ENCODE measurements around the gene PPP4R4. TPM values are rescaled to one million over a fixed set of nuclear protein-coding genes. Genes with fewer than 3 reads are reported as not detected.

PPP4R4 gene
- polyA plus RNA-seq, 1 of the 3 experiments (the other 2 are of a cell fraction), result 2.5 TPM

- CTCF ChIA-PET, result no interaction called here
These were observed 133.4 kb downstream of the PPP4R4 start for GRCh38 chr14:94307410-94307992.

GRCh38 chr14:94309721-94310120, 135.6 kb downstream of the PPP4R4 start:
- ChIA-PET CTCF (no interaction called here), POLR2A (no interaction called here)
- no peak overlapping the region for H3K9ac ChIP-seq
- H3K4me2 ChIP-seq, result no peak overlapping the region
- H3K27ac ChIP-seq (ENCODE audit: low read depth in 2 of 2, low read length in 1 of 2), result no peak overlapping the region
- H4K20me1 ChIP-seq (ENCODE audit: insufficient read depth), result no peaks in the 10 kb centered on the region
- H3K4me3 ChIP-seq (ENCODE audit: low read depth in 2 of 2, low read length in 1 of 2), result no peak overlapping the region
- no peaks in the 10 kb centered on the region for H3K4me1 ChIP-seq (ENCODE audit: control insufficient read depth in 1 of 2, insufficient read depth in 2 of 2, low read depth in 1 of 2, low read length in 1 of 2)
- H2AFZ ChIP-seq (ENCODE audit: low read depth), result no peak overlapping the region
- no peaks in the 10 kb centered on the region for H3K36me3 ChIP-seq (replicated peaks in 1 of 2; ENCODE audit: control insufficient read depth in 1 of 2, insufficient read depth in 2 of 2, low read length in 1 of 2)
- no peaks in the 10 kb centered on the region for H3K27me3 ChIP-seq (ENCODE audit: insufficient read depth)
- H3K9me2 ChIP-seq, result no peaks in the 10 kb centered on the region
- DNase-seq, result no peak
- TF ChIP-seq MXI1 (IDR thresholded peaks at IDR 0.05; ENCODE audit: low read depth, low read length) (no peak), MAX (IDR thresholded peaks at IDR 0.05; ENCODE audit: low read depth) (no peak), EP300 (IDR thresholded peaks at IDR 0.05; ENCODE audit: borderline replicate concordance in 1 of 2, low read depth in 1 of 2, low read length in 1 of 2) (no peak), REST (IDR thresholded peaks at IDR 0.05; ENCODE audit: low read depth, low read length) (no peak), SMC3 (IDR thresholded peaks at IDR 0.05; ENCODE audit: low read depth, low read length) (no peak), CHD2 (IDR thresholded peaks at IDR 0.05; ENCODE audit: low read length, partially characterized antibody) (no peak)
- 19% methylated on average over 3 of the region's 10 CpGs for WGBS (ENCODE audit: low lambda C conversion rate)
- H3K9me3 ChIP-seq, result no peaks in the 10 kb centered on the region; the same call in 1 of the 2 replicates
- no peaks in the 10 kb centered on the region for H3K79me2 ChIP-seq (ENCODE audit: insufficient read depth)
- H3F3A ChIP-seq (replicated peaks; ENCODE audit: insufficient read depth), result no peaks in the 10 kb centered on the region

More at GRCh38 chr14:94307410-94307992, 133.4 kb downstream of the PPP4R4 start:
- POLR2A ChIA-PET, result no interaction called here
- no peaks in the 10 kb centered on the region for H3K79me2 ChIP-seq (ENCODE audit: insufficient read depth)
- H4K20me1 ChIP-seq (ENCODE audit: insufficient read depth), result no peaks in the 10 kb centered on the region
- H3K4me2 ChIP-seq, result no peak overlapping the region
- no peak overlapping the region for H3K9ac ChIP-seq
- H3K4me3 ChIP-seq (ENCODE audit: low read depth in 2 of 2, low read length in 1 of 2), result no peak overlapping the region; a peak in 1 of 4 replicates
- DNase-seq, result no peak
- 35% methylated on average over 5 of the region's 5 CpGs for WGBS (ENCODE audit: low lambda C conversion rate)
- no peaks in the 10 kb centered on the region for H3K27me3 ChIP-seq (ENCODE audit: insufficient read depth)
- no peak overlapping the region for H2AFZ ChIP-seq (ENCODE audit: low read depth)
- H3K36me3 ChIP-seq (replicated peaks in 1 of 2; ENCODE audit: control insufficient read depth in 1 of 2, insufficient read depth in 2 of 2, low read length in 1 of 2), result no peaks in the 10 kb centered on the region
- TF ChIP-seq RAD21 (IDR thresholded peaks at IDR 0.05; ENCODE audit: low read length) (0 out of 2 replicates have a peak, but pooled peaks have one; percentile 9), CTCF (IDR thresholded peaks at IDR 0.05) (peak; percentile 45), TCF12 (IDR thresholded peaks at IDR 0.05) (no peak)
- H3K4me1 ChIP-seq (ENCODE audit: control insufficient read depth in 1 of 2, insufficient read depth in 2 of 2, low read depth in 1 of 2, low read length in 1 of 2), result no peaks in the 10 kb centered on the region
- no peaks in the 10 kb centered on the region for H3K9me2 ChIP-seq
- no peaks in the 10 kb centered on the region; the same call in 1 of the 2 replicates for H3K9me3 ChIP-seq
- no peaks in the 10 kb centered on the region for H3F3A ChIP-seq (replicated peaks; ENCODE audit: insufficient read depth)
- no peak overlapping the region for H3K27ac ChIP-seq (ENCODE audit: low read depth in 2 of 2, low read length in 1 of 2)
